NCI-H226 (cell line): Measurements from ENCODE around the gene QRICH1.

Experiments used
- DNase-seq: peaks from one replicate; pipeline ENCODE4 v3.0.0-alpha.2; 2015

QRICH1 gene

DNA sequence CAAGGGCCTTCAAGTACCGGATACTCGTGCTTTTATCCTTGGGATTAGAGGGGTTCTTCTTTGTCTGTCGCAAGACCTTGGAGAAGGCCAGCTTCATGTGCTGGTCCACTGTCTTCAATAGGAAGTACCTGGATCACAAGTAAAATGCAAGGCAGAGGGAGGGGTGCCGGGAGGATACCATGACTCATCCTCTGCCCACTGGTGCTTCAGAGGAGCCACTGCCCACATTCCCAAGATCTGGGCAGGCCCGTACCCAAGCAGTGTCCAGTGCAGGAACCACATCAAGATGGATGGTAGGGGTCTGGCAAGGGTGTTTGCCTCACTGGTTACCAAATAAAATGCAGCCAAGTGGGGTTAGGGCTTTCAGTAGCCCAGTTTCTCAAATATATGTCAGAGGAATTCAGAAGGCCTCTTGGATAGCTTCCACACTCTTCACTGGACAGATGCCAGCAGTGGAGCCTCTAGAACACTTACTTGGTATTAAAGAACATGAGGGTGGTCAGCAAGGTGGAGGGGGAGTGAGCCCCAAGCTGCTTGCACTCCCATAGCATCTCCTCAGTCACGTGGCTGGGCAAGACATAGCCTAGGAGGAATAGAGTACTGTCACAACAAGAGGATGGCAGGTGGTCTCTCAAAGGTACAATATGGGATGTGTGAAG lies 61.1 kb downstream of the QRICH1 start:
- DNase-seq, result peak; percentile 74

- no peak for DNase-seq
Observed at GRCh38 chr3:49030321-49030720, 63.5 kb downstream of the QRICH1 start.

DNA sequence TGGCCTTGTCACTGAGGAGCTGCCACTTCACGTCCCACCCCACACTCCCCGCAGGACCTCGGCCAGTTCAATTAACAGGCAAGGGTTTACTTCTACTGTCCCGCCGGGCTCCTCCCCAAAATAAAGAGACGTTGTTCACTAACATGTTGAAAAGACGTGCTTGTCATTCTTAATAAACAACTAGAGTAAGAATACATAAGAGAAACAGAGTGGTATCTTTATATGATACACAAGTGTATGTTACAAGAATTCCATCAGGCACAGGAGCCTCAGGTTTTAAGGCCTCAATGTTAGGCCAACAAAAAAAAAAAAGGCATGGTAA lies 64.3 kb downstream of the QRICH1 start:
- no peak for DNase-seq

DNA sequence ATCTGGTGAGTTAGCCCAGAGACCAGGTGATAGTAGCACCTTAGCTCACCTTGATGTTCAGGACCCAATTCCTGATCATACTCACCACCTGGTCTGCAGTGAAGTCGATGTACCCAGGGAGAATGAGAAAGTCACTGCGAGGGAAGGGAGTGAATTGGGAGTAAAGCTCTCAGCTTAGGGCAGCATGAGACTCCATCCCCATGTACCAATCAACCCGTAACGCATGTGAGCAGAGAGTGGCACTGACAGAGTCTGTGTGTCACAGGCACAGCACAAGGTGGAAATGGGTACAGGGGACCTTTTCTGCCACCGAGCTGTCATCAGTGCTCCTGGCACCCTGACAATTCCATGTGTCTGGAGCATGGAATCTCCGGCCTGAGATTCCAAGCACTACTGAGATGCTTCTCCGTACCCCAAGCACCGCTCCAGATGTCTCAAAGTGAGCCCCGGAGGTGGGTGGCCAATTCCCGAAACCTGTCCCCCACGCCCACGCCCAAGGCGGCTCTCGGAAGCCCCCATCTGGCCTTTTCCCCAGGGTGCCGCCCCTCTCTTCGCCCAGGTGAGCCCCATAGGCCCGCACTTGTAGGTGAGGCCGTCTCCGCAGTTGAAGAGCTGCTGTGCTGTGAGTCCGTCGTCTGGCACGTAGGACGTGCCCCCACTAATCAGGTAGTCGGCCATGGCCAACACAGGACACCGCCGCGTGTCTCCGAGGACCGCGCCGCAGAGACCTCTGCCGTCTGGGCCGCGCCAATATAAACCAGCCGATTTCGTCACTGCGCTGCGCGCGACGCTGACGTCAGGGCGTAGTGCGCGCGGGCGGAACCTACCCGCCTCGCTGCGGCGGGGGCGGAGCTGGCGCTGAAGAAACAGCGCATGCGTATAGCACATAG lies 65.0 kb downstream of the QRICH1 start, which contains the start of gene IMPDH2:
Gene IMPDH2 (minus strand): TSS at position 726 of the 890 bp plus-strand sequence. CDS start 48 bp downstream, at position 678.
- peak; percentile 84 for DNase-seq

- DNase-seq, result no peak
Observed at GRCh38 chr3:49028298-49028672, 65.6 kb downstream of the QRICH1 start.

DNA sequence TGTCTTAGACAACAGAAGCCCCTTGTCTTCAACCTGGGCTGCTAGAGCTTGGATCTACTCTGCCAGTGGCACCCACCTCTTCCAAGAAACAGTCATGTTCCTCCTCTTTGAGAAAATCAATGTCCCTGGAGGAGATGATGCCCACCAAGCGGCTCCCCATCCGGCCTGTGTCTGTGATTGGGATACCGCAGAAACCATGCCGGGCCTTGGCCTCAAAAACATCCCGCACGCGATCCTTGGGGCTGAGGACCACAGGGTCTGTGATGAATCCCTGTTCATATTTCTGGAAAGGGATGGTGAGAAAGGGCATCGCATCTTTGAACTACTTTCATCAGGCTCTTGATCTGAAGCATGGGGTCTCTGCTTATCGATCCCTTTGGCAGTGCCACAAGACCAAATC lies 66.2 kb downstream of the QRICH1 start:
- no peak for DNase-seq

DNA sequence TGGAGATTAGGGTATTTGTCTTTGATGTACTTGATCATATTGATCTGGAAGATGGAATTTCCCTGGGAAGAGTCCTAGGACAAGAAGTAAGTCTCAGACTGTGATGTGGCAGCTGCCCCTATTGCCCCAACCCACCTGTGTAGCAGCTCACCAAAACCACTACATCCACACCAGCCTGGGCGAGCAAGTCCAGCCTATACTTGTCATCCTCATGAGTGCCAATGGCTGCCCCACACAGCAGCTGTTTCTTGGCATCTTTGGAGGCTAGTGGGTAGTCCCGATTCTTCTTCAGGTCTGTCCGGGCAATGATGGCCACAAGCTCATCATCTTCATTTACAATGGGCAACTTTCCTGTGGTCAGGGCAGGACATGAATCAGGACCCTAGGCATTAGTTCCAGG lies 67.3 kb downstream of the QRICH1 start:
- no peak for DNase-seq

DNA sequence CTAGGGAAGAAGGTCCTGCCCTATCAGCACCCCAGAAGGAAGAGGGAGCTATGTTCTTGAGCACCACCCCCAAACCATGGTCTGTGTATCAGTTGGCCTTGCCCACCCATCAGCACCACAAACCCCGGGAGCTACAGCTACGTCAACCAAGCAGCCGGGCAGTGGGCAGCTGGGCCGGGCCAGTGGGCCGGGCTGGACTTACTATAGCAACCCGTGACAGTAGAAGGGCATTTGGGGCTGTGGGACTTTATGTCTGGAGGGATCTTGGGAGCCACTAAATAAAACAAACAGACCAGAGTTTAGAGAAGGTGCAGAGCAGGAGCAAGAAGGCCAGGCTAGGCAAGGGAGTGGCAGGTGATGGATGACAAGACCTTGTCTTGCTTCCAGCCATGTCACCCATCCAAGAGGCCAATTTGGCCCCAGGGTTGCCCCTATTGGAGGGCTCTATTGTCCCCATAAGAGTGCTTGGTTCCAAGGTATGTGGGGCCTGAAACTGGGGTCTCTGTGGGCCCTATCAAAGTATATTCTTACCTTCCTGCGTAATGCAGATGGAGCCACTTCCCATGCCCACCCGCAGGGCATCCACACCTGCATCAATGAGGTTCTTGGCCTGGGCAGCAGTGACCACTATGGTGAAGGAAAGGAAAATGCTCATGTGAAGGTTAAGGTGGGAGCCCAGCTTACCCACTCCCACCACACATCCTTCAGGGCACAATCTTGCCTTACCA lies 67.9 kb downstream of the QRICH1 start:
- DNase-seq, result no peak

DNA sequence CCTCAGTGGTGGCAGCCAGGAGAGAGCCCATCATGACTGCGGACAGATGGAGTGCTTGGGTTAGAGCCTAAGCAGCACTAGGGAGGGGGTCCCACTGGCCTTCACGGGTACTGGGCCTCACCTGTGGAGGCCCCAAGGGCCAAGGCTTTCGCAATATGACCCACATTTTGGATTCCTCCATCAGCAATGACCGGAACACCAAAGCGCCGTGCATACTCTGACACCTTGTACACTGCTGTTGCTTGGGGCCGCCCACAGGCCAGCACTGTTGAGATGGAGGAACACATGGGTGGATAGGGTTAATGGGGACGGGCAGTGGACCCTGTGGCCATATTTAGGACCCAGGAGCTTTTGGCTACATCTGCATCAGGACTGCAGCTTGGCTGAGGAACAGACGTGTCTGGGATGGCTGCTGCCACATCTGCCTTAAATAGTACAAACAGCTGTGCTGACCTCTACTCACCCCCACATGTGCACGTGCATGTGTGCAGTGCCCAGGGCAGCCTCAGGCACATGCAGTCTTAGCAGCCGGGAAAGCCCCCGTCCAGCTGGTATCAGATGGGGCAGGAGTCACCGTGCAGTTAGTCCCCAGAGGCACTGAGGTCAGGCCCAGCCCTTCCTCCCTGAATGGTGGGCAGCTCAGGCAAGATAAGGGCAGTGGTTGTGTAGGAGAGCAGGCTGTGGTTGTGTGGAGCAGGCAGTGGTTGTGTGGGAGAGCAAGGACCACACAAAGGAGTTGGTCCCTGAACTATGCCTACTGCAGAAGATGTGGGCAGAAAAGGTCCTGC lies 68.7 kb downstream of the QRICH1 start:
- DNase-seq, result no peak

DNA sequence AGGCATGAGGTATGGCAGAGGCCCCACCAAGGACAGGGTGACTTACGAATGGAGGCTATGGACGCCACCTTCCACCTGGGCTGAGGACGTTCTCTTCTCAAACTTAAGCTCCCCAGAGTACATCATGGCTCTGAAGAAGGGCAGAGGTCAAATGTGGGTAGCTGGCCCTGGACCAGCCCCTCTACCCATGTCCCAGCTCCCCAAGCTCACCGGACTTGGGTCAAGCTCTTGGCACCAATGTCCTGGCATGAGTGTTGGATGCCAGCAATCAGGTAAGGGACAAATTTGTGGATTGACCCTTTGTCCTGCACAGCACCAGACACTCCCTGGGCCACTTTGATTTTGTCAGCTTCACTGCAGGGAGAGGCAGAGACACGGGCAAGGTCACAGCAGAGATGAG lies 69.4 kb downstream of the QRICH1 start:
- DNase-seq, result no peak

DNA sequence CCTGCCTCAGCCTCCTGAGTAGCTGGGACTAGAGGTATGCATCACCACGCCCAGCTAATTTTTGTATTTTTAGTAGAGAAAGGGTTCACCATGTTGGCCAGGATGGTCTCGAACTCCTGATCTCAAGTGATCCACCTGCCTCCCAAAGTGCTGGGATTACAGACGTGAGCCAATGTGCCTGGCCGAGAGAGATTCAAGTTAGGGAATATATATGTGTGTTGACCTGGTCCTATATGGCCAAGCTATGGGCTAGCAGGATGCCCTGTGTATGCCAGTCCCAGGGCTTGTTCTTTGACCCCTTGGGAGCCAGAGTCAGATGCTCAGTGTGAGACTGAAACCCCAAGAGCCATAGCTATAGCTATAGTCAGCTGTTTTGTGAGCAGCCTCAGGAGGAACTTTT lies 70.1 kb downstream of the QRICH1 start:
- no peak for DNase-seq

GRCh38 chr3:49022688-49023171 lies 71.1 kb downstream of the QRICH1 start:
- no peak for DNase-seq

DNA sequence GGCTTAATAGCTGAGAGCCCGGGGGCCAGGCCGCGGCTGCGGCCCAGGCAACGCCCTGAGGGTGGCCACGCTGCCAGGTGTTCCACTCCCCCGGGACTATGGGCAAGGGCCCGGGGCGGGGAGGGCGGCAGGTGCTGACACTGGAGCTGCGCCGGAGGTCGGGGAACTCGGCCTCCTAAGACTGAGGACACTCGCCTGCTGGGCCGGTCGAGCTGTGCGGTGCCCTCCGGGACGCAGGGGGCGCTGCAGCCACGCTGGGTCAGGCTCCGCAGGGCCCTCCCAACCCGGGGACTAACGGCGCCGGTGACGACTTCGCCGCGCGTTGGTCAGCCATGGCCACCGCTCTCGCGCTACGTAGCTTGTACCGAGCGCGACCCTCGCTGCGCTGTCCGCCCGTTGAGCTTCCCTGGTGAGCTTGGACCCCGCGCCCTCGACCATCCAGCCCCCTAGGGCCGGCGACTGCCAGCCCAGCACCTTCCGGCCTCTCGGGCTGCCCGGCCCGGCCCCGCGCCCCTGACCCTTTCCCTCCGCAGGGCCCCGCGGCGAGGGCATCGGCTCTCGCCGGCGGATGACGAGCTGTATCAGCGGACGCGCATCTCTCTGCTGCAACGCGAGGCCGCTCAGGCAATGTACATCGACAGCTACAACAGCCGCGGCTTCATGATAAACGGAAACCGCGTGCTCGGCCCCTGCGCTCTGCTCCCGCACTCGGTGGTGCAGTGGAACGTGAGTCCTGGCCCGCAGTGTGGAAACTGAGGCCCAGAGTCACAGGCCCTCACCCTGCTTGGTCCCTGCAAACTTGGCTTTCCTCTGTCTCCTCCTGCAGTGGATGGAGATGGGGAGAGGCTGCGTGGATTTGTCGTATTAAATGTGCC lies 71.8 kb downstream of the QRICH1 start, which contains the start of gene NDUFAF3:
Gene NDUFAF3 (plus strand): TSS at position 309 of the 875 bp plus-strand sequence. CDS start 24 bp downstream, at position 333.
- peak; percentile 95 for DNase-seq

DNA sequence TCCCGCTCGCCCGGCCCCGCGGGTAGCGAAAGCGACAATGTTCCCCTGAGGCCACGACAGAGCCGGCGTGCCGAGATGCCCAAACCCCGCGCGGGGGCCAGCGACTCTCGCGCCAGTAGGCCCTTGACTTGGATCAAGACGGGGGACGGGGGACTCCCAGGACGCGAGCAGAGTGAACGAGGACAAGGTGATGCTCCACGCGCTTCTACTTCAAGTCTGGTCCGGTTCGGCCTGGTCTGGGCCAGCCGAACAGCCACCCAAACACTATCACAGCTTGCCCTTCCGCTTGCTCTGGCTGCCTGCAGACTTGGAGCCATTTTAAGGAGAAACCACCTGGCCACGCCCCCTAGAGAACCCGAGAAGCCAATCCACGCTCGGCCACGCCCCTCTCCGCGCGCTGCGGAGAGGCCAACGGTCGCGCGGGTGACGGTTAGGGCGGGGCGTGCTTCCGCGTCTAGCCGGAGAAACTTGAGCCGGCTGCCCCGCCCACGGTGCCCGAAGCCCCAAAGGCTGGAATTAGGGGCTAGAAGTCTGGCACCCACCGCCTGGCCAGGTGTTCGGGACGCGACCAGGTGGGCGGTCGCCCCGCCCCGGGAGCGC lies 72.6 kb downstream of the QRICH1 start:
- peak; percentile 96 for DNase-seq

DNA sequence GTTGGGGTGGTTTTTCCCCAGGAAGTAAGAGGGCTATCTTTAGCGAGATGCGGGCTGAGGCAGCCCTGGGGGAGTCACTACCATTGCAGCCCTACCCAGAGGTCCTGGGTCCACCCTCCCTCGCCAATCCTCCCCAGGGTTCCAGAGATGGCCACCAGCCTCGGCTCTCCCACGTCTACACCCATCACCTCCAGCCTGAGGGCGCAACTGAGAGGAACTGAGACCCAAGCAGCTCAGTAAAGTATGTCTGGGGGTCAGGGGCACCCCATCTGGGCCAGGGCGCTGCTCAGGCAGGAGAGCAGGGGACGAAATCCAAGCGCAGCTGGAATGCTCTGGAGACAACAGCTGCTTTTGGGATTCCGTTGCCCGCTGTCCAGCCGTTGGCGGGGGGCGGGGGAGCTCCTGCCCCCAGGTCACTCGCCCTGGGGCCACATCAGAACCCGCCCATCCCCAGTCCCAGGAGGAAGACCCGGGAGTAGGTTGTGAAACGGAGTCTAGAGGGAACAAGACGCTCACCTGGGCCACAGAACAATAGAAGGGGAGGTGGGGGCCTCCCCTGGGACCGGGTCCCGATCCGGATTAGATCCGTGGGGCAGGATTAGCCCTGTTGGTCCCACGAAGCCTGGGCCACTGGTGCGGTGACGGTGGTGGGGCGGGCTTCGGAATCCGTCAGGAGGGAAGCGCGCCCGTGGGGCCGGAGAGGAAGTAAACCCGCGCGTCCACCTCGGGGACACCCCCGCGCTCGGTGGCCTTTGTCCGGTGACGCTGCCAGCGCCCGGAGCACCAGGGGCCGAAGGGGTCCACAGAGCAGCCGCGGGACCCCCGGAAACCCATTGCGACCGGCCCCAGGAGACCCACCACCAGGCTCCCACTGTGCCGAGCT lies 73.3 kb downstream of the QRICH1 start:
- peak; percentile 18 for DNase-seq

DNA sequence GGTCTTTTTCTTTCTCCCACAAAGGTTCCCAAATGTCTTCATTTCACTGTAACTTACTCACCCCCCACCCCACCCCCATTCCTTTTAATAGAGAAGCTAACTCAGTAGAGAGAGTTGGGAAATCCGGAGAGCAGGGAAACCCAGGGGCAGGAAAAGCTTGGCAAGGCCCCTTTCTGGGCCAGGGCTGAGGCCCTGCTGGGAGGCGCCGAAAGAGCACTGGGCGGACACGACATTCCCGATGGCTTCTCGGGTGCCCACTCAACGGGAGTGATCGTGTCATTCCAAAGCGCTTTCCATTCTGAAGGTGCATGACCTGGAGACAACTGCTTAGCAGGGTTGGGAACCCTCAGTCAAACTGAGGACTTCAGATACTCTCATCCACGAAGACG lies 73.9 kb downstream of the QRICH1 start:
- no peak for DNase-seq

- no peak for DNase-seq
Observed at GRCh38 chr3:49018707-49019006, 75.2 kb downstream of the QRICH1 start.

- DNase-seq, result peak; percentile 71
Observed at GRCh38 chr3:49017971-49018706, 75.7 kb downstream of the QRICH1 start, which contains the start of gene DALRD3. TSS of gene DALRD3 (minus strand) at chr3:49018580. CDS start at chr3:49018564, 16 bp downstream.

GRCh38 chr3:49017229-49017970 lies 76.5 kb downstream of the QRICH1 start:
- DNase-seq, result no peak
